Activated CD4-positive, alpha-beta T cell treated with anti-CD3 and anti-CD28 coated beads, Interleukin-2, Interleukin-6, amounts not matched to agents 100 ng/mL and 50 ng/mL, durations not matched to agents 16 hours and 8 hours (primary cell): ENCODE data around the gene RAP1GAP2.

ENCODE experiments used
- DNase-seq: peaks from one replicate; pipeline ENCODE4 v3.0.0-alpha.2; 2020

RAP1GAP2 gene

GRCh38 chr17:2854143-2855055, 58.2 kb downstream of the RAP1GAP2 start:
- no peak for DNase-seq

GRCh38 chr17:2855063-2855600, 58.9 kb downstream of the RAP1GAP2 start:
- no peak for DNase-seq

DNA sequence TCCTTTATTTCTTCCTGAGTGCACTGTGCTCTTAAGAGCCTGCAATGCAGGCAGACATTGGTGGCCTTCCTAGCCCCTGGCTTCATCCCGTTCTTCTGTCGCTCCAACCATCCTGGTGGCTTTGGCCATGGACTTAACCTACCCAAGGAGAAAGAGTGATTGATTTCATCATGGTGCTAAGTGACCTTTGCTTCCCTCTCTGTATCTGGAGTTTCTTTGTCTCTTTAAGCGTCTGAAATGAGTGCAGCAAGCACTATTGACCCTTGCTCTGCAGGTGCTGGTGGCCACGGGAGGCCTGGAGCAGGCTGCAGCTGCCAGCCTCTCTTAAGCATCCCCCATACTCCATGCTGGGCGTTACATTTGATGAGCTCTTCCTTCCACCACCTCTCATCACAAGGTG, 60.5 kb downstream of the RAP1GAP2 start:
- DNase-seq = no peak

- DNase-seq = no peak
Observed at GRCh38 chr17:2860045-2860444, 63.8 kb downstream of the RAP1GAP2 start.

DNA sequence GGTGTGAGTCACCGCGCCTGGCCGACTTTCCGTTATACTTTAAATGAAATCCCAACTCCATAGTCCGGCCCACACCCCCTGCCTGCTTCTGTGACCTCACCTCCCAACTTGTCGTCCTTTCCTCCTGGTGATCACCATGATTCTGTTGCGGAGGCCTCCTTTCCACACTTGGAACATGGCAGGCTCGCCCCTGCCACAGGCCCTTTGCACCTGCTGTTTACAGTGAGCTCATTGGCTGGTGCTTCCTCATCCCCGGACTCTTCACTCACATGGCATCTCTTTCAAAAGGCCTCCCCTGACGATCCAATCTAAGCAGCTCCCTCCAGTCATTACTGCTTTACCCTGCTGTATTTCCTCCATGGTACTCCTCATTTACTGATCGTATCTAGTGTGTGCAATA, 64.6 kb downstream of the RAP1GAP2 start:
- DNase-seq = no peak

DNA sequence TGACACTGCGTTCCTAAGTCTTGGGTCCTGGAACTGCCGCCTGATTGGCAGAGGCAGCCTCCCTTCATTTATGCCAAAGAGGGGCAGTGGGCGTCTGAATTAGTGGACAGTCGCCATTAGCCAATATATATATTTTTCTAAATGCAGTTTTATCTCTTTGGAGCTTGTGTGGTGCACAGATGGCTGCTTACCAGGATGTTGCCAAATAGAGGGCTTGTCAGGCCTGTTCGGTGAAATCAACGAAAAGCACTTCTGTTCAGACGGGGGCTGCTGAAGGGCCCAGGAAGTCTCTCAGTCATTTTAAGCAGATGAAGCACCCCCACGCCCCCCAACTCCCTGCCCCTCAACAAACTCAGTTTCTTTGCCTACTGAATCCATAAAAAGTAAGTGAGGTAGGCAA, 66.0 kb downstream of the RAP1GAP2 start:
- no peak for DNase-seq

DNA sequence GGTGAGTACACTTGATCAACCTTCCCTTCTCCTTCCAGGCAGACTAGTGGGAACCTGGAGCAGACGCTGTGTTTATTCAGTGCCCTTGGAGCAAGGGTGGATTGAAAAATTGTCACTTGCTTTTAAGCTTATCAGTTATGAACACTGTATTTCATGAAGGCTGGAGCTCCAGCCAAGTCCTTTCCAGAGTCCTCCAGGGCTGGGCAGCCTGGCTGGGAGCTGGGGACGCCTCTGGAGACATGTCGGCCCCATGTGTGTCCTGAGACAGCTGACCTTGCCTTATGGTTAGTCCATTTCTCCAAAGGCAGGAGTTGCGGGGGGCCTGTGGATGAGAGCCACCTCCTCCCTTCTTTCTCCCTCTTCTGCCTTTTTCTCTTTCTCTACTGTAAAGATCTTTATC, 67.0 kb downstream of the RAP1GAP2 start:
- no peak for DNase-seq

DNA sequence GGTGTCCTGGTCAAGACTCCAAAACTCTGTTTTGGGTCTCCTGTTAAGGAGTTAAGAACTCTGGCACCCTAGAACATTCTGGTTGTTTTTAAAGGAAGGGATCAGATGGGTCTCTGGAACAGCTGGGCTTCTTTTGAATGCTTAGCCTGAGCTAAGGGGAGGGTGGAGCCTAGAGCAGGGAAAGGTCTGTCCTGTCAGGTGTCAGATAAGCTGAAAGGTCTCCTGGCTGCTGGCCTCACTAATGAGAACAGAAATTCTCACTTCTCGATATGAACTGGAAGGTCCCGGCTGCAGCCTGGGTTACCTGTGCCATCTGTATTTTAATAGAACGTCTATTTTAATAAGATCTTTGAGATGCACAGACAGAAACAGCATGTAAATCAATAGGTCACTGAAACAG, 69.0 kb downstream of the RAP1GAP2 start:
- DNase-seq = no peak

DNA sequence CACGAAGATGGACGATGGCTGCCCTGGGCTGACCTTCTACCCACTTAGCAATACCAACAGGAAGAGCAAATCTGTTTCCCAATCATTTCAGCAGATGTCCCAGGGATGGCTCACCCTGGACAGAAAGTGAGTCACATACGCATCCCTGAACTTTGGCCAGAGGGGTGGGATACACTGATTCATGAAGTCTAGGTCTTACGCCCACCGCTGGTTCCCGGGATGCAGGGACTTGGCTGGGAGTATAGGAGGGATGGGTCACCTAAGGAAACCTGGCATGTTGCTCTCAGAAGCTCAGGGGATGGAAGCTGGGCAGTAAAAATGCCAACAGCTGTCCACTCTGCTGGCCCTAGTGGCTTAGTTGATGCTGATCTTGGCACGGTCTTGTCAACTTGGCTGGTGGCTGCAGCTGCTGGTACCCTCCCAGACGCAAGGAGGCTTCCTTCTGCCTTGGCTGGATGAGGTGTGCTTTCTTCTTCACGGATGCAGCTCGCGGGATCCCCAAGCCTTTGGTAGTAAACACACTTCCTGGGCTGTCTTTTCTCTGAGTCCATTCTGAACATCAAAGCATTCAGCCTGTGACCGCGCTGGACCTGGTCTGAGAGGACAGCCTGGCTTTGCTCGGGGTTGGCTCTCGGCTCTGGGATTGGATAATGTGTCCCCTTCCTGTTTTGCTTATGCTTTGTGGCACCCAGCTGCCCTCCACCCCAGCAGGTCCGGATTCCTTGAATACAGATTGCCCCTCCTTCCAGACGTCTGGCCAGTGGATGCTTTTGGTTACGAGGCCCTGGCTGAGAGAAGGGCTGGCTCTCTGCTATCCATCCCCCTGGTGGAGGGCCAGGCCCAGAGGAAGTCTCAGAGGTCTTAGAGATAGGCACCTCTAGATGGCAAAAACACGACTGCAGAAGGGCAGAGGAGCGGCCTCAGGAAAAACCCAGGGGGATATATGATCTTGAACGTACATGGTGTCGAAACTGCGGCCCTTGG, 71.5 kb downstream of the RAP1GAP2 start:
- no peak for DNase-seq

DNA sequence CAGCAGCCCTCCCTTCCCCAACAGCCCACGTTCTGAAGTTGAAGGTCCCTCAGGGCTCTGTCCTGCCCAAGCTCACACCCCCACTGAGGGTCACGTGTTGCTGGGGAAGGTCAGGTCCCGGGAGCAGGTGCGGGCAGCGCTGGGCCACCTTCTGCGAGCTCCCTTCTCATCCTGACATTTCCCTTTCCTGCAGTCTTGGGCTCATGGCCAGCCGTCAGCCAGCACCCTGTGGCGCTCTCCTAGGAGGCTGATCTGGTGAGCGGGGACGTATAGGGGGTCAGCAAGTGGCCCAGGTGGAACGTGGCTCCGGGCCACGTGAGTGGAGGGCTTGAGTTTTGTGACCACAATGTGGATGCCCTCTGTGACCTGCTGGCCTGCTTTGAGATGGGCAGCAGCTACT, 73.4 kb downstream of the RAP1GAP2 start:
- DNase-seq = no peak

DNA sequence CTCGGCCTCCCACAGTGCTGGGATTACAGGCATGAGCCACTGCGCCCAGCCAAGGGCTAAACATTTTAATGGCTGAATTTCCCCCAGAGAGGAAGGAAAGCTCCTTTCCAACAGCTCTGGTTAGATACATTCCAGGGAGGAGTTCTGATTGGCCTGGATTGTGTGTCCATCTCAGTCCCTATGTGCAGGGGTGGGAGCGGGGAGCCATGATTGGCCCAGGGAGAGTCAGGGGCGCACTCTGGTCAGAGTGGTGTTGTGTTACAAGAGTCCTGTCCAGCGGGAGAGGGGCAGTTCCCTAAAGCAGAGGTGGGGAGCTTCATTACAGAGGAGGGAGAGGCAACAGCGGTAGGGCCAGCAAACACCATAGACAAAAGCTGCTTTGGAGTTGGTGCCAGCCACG, 75.0 kb downstream of the RAP1GAP2 start:
- DNase-seq = no peak

- no peak for DNase-seq
Observed at GRCh38 chr17:2871720-2872119, 75.5 kb downstream of the RAP1GAP2 start.

GRCh38 chr17:2872282-2872681, 76.0 kb downstream of the RAP1GAP2 start:
- DNase-seq = no peak

DNA sequence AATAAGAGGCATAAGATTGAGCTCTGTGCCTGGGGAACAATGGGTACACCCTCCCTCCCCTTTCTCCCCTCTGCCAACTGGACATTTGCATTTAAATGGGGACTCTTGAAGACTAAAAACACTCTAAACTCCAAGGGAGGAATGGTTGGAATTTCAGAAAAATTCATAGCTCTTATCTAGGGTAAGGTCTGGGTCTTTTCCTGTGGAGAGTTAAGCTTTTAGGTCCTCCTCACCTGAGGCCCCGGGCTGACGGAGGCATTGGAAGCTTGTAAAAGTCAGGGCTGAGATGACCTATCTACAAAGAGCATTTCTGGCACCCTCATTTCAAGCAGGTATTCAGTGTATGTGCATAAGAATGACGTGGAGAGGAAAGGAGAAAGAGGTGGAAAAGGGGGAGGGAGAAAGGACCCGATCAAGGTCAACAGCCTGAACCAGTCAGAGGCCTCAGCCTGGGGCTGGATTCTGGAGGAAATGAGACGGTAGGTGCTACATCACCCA, 78.0 kb downstream of the RAP1GAP2 start:
- DNase-seq = no peak

GRCh38 chr17:2875608-2876007, 79.4 kb downstream of the RAP1GAP2 start:
- DNase-seq = no peak

DNA sequence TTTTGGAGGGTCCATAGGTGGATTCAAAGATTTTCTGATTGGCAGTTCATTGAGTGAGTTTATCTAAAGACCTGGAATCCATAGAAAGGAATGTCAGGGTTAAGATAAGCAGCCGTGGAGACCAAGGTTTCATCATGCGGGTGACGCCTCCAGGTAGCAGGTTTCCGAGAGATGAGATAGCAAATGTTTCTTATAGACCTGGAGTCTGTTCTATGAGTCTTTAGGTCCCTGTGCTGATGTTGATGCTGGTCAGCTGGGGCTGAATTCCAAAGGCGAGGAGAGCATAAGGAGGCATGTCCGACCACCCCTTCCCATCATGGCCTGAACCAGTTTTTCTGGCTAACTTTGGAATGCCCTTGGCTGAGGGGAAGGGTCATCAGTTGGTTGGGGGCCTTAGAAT, 80.2 kb downstream of the RAP1GAP2 start:
- DNase-seq = no peak

GRCh38 chr17:2878751-2879254, 82.6 kb downstream of the RAP1GAP2 start:
- DNase-seq = no peak

GRCh38 chr17:2880050-2880449, 83.8 kb downstream of the RAP1GAP2 start:
- DNase-seq = no peak

DNA sequence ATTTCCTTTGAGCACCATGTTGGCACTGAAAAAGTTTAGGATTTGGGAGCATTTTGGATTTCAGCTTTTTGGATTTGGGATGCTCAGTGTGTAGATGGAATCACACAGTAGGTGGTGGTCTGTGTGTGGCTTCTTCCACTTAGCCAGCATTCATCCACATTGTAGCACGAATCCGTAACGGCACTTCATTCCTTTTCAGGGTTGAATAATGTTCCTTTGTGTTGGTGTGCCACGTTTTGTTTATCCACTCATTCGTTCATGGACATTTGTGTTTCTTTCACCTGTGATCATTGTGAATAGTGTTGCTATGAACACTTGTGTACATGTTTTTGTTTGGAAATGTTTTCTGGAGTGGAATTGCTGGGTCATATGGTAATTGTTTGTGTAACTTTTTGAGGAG, 85.1 kb downstream of the RAP1GAP2 start:
- DNase-seq = no peak

DNA sequence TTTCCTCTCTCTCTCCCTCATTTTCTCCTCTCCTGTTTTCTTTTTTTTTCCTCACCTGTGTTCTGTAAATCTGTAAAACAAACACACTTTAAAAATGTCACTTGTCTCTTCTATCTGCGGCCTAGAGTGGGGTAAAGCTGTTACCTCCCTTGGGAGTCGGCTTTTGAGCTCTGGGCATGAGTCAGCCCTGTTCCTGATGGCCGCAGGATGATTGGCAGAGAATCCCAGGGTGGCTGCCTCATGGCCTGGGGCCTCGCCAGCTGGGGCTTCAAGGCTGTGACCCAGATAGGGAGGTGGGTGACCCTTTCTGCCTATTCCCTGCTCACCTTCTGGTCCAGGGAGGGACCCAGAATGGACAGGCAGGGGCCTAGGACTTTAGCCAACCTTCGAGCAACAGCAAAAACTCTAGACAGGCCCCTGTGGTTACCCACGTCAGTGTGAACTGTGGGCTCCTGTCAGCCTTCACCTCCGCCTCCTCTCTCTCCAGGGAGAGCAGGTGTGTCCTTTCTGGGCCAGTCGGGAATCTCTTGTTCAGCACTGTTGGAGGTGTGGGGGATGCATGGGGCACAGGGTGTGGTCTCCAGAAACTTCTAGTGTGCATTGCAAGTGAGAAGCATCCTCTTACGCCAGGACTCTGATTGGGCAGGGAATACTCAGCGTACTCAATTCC, 87.4 kb downstream of the RAP1GAP2 start:
- DNase-seq = no peak

- no peak for DNase-seq
Observed at GRCh38 chr17:2885733-2886132, 89.5 kb downstream of the RAP1GAP2 start.

- DNase-seq = no peak
Observed at GRCh38 chr17:2888326-2888725, 92.1 kb downstream of the RAP1GAP2 start.
